ENCODE measurements around the gene SPATA31D3.

DNA sequence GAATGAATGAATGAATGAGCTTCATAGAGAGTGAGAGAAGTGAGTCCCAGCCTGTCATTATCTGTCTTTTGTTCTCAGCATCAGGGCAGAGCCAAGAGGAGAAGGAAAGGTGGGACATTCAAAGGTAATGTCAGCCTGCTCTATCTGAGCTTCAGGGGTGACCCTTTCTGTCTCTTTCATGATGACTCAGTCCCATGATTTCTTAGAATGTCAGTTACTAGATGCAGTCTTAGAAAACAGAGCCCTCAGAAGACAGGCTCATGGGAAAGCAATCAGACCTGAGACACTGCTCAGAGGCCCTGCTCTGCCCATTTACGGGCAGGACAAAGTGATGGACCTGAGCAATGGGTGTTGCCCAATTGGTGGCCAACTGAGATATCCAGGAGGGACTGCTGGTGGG, 46.4 kb downstream of the SPATA31D3 start:
- TF ChIP-seq CTCF (IDR thresholded peaks at IDR 0.05) (no peak), POLR2A (IDR thresholded peaks at IDR 0.05) (no peak)

Data from uterus (tissue), 2 donors.